Cerebellar cortex (tissue), 1 donor: Measurements from ENCODE around the gene DESI2.

ENCODE experiments used
- DNase-seq: peaks from one replicate; pipeline ENCODE4 v3.0.0-alpha.2; 2015; ENCODE audit warnings: low spot score

Gene DESI2

GRCh38 chr1:244652623-244653438 lies at the start of gene DESI2:
Gene DESI2, plus strand, starts transcription at chr1:244653126. Its CDS starts 188 bp downstream, at chr1:244653314.
- DNase-seq = peak; percentile 100

GRCh38 chr1:244603498-244603897 lies 49.4 kb upstream of the DESI2 start:
- DNase-seq = peak; percentile 46

GRCh38 chr1:244605835-244606370 lies 47.0 kb upstream of the DESI2 start:
- DNase-seq = no peak

GRCh38 chr1:244614113-244614836 lies 38.7 kb upstream of the DESI2 start:
- DNase-seq = no peak

- DNase-seq = no peak
Observed at GRCh38 chr1:244614879-244615278, 38.0 kb upstream of the DESI2 start.

- DNase-seq = no peak
Observed at GRCh38 chr1:244615301-244615700, 37.6 kb upstream of the DESI2 start.

GRCh38 chr1:244626709-244627108 lies 26.2 kb upstream of the DESI2 start:
- no peak for DNase-seq

GRCh38 chr1:244628789-244629188 lies 24.1 kb upstream of the DESI2 start:
- no peak for DNase-seq

- DNase-seq = no peak
Observed at GRCh38 chr1:244633140-244633539, 19.8 kb upstream of the DESI2 start.

- DNase-seq = no peak
Observed at GRCh38 chr1:244634546-244634945, 18.4 kb upstream of the DESI2 start.

- no peak for DNase-seq
Observed at GRCh38 chr1:244636488-244637259, 16.3 kb upstream of the DESI2 start.

- DNase-seq = no peak
Observed at GRCh38 chr1:244639561-244639960, 13.4 kb upstream of the DESI2 start.

GRCh38 chr1:244640917-244641316 lies 12.0 kb upstream of the DESI2 start:
- DNase-seq = no peak

- no peak for DNase-seq
Observed at GRCh38 chr1:244642526-244642925, 10.4 kb upstream of the DESI2 start.

GRCh38 chr1:244642988-244643387 lies 9.9 kb upstream of the DESI2 start:
- no peak for DNase-seq

GRCh38 chr1:244645414-244645813 lies 7.5 kb upstream of the DESI2 start:
- no peak for DNase-seq

GRCh38 chr1:244645890-244646289 lies 7.0 kb upstream of the DESI2 start:
- no peak for DNase-seq

GRCh38 chr1:244647819-244648218 lies 5.1 kb upstream of the DESI2 start:
- no peak for DNase-seq

GRCh38 chr1:244651956-244652622 lies 837 bp upstream of the DESI2 start:
- no peak for DNase-seq

- DNase-seq = peak; percentile 35
Observed at GRCh38 chr1:244653439-244654107, 647 bp downstream of the DESI2 start.
